Measurements from ENCODE around the gene ANKRD33B.

Gene ANKRD33B

DNA sequence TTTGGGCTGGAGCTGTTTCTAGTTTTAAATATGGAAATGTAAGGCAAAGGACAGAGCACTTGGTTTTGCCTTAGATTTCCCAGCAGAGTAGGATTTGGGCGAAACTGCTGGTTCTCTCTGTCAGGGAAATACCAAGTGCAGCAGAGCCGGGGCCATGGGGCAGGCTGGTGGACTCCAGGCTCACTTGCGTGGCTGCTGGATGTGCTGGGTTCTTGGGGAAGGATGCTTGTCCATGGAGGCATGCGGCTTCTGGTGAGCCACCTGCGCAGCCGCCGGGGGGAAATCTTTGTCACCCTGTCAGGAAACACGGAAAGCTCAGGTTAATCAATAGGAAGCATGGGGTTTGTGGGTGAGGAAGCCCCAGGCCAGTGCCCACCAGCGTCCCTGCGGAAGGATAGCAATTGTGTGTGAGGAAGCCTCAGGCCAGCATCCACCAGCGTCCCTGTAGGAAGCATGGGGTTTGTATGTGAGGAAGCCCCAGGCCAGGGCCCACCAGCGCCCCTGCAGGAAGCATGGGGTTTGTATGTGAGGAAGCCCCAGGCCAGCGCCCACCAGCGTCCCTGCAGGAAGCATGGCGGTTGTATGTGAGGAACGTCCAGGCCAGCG is 117.1 kb downstream of the ANKRD33B start:
- DNase-seq: no peak

DNA sequence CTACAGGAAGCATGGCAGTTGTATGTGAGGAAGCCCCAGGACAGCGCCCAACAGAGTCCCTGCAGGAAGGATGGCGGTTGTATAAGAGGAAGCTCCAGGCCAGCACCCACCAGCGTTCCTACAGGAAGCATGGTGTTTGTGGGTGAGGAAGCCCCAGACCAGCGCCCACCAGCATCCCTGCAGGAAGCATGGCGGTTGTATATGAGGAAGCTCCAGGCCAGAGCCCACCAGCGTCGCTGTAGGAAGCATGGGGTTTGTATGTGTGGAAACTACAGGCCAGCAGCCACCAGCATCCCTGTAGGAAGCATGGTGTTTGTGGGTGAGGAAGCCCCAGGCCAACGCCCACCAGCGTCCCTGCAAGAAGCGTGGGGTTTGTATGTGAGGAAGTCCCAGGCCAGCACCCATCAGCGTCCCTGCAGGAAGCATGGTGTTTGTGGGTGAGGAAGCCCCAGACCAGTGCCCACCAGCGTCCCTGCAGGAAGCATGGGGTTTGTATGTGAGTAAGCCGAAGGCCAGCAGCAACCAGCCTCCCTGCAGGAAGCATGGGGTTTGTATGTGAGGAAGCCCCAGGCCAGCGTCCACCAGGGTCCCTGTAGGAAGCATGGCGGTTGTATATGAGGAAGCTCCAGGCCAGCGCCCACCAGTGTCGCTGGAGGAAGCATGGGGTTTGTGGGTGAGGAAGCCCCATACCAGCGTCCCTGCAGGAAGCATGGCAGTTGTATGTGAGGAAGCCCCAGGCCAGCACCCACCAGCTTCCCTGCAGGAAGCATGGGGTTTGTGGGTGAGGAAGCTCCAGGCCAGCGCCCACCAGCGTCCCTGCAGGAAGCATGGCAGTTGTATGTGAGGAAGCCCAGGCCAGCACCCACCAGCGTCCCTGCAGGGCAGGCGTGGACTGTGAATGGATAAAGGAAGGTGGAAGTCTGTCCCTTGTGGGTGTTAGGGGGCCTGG is 118.1 kb downstream of the ANKRD33B start:
- no peak for DNase-seq

- no peak for DNase-seq
These were observed 119.1 kb downstream of the ANKRD33B start for GRCh38 chr5:10682801-10683525.

DNA sequence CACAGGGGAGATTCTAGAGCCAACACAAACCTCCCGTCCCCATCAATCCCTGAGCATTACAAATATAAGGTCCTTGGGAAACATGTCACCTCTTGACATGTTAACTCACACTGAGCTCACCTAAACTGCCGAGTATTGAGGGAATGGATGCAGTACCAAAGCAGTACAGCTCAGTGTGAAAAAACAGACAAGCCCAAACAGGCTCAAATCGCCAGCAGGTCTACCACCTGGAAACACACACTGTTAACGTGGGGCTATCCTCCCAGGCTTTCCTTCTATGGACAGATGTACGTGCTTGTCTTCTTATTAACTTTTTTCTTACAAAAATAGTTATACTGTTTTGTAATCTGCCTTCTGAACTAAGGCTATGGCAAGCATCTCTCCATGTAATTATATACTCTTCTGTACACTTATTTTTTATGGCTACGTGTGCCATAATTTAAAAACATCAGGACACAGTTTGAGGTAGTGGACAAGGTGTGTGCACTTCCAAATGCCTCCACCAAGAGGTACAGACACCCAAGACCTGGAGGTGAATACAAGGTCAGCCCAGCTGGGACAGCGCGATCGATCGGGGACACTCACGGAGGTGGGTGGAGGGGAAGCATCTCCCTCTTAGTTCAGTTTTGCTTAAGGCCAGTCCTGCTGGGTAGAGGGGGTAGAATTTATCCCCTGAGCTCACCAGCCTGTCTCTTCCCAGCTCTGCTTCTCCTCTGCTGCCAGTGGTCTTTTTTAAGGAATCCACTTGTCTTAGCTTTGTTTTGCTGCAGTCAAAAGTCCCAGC is 120.6 kb downstream of the ANKRD33B start:
- DNase-seq: no peak

DNA sequence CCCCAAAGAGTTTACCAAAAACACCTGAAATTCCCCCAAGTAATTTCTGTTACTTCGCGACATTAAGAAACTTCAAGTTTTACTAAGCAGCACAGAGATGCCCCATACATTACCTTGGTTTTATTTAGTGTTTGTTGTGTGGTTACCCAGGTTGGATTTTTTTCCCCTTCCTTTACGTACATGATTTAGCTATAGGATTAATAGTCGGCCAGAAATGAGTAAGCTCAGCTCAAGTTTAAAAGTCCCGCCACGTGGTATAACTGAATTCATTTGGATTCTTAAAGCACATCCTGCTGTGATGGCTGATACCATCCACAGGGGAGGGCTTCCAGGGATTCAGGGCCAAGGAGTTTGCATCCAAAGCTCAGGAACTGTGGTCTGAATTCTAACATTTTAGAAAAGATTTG is 121.2 kb downstream of the ANKRD33B start:
- DNase-seq: no peak

DNA sequence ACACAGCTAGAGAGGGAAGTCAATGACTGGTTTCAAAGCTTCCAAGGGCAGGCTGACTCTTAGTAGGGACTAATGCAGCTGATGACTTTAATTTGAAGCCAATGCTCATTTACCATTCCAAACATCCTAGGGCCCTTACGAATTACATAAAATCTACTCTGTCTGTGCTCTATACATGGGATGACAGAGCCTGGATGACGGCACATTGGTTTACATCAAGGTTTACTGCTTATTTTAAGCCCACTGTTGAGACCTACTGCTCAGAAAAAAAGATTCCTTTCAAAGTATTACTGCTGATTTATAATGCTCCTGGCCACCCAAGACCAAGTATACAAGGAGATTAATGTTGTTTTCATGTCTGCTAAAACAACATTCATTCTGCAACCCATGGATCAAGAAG is 123.0 kb downstream of the ANKRD33B start:
- DNase-seq: no peak

- DNase-seq: no peak
These were observed 124.8 kb downstream of the ANKRD33B start for GRCh38 chr5:10688651-10689171.

GRCh38 chr5:10689391-10690081 is 125.7 kb downstream of the ANKRD33B start:
- DNase-seq: no peak

GRCh38 chr5:10690460-10691440 is 126.9 kb downstream of the ANKRD33B start:
- no peak for DNase-seq

- no peak for DNase-seq
These were observed 128.2 kb downstream of the ANKRD33B start for GRCh38 chr5:10691826-10692785.

DNA sequence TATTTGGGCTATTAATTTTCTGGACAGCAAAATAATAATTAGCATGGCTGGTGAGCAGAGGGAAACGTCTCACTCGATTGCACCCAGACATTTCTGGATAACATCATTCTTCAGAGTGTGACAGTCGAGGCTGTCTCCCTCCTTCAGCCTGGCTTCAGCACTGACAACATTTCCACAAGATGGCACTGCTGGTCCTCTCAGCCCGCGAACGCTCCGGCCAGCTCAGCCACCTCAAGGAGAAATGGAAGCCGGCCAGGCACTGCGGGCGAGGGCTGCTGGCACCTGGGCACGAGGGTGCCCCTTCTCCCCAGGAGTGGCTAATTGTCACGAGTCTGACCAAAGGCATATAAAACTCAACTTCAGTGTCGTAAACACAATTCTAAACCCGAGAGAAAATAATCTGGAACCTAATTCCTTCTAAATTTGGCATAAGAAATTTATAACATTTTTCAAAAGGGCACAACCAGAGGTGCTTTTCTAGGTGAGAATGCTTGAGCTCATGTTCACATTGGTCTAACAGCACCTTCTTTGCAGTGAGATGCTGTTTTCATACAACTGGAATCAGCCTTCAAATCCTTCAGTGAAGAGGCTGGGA is 131.3 kb downstream of the ANKRD33B start:
- no peak for DNase-seq

DNA sequence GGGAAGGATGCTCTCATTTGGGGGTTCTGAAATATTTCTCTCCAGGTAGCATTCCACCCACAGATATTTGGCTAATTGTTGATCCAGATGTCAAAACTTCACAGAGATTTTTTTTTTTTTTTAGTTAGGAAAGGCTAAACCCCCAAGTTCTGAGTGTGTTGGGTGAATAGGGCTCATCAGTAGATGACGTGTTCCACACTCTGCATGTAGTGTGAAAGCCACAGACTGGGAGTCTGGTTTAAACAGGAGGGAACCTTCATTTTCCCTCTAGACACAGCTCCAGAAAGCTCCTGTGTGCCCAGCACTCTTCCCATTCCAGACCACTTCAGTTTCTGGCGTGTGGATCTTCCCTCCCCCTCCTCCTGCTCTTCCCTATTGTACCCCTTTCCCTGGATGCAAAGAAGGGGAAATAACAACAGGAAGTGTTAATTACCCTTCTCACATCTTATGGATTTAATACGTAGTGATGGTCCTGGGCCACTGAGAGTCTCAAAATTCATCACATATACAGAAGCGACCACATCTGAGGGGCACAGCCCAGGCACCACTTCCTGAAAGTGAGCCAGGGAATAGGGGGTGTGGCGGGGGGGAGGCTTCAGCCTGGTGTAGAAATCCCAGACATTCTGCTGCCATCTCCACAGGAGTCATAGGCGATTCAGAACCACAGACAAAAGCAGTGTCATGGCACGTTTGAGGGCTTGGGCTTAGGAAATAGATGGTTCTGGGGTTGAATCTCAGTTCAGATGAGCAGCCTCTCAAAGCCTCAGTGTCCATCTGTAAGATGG is 132.1 kb downstream of the ANKRD33B start:
- DNase-seq: no peak

- DNase-seq: no peak
These were observed 135.5 kb downstream of the ANKRD33B start for GRCh38 chr5:10699281-10699874.

- DNase-seq: no peak
These were observed 136.1 kb downstream of the ANKRD33B start for GRCh38 chr5:10699987-10700386.

GRCh38 chr5:10700516-10700915 is 136.6 kb downstream of the ANKRD33B start:
- DNase-seq: no peak

DNA sequence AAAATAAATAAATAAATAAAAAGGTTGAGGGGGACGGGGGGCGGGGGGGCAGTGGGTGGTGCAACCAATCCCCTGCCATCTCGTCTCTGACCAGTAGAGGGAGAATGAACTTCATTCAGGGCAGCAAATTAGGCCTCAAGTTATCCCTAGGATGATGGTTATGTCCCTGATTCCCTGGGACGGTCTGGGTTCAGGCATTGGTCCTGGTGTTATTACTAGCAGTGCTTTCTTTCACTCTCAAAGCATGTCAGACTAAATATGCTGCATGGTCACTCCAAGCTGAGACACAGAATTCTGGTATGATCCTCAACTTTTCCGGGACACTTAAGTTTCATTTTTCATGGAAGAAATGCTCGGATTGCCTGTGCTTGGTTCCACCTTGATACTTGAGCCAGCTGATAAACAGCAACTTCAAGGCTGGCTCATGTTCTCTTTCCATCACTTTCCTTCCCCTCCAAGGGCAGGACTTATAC is 137.7 kb downstream of the ANKRD33B start:
- DNase-seq: no peak

GRCh38 chr5:10702040-10702629 is 138.3 kb downstream of the ANKRD33B start:
- no peak for DNase-seq

Data from effector CD4-positive, alpha-beta T cell (primary cell).